COLO829 (cell line): ENCODE data around the gene PAQR9.
A peak's percentile ranks its signal among the peaks of the same experiment; 100 is the strongest.

ENCODE experiments used
- DNase-seq: peaks from one replicate; pipeline ENCODE4 v3.0.0; 2012; ENCODE audit warnings: low spot score

Gene PAQR9

GRCh38 chr3:142982038-142982773 is 18.7 kb upstream of the PAQR9 start:
- no peak for DNase-seq

- DNase-seq, result no peak
Observed at GRCh38 chr3:142981108-142981507, 17.6 kb upstream of the PAQR9 start.

DNA sequence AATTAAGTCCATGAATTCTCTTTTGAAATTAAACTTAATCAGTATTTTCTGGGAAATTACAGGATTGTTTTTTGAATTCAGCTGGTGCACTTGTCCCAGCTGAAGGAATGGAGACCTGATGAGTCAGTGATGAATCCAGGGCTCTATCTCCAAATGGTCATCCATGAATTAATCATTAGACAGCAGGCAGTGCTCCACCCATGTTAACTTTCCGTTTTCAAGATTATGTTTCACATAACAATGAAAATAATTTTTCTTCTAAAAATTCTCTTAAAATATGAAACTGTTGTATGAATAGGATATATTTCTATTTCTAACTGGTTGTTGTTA is 13.9 kb upstream of the PAQR9 start:
- no peak for DNase-seq

DNA sequence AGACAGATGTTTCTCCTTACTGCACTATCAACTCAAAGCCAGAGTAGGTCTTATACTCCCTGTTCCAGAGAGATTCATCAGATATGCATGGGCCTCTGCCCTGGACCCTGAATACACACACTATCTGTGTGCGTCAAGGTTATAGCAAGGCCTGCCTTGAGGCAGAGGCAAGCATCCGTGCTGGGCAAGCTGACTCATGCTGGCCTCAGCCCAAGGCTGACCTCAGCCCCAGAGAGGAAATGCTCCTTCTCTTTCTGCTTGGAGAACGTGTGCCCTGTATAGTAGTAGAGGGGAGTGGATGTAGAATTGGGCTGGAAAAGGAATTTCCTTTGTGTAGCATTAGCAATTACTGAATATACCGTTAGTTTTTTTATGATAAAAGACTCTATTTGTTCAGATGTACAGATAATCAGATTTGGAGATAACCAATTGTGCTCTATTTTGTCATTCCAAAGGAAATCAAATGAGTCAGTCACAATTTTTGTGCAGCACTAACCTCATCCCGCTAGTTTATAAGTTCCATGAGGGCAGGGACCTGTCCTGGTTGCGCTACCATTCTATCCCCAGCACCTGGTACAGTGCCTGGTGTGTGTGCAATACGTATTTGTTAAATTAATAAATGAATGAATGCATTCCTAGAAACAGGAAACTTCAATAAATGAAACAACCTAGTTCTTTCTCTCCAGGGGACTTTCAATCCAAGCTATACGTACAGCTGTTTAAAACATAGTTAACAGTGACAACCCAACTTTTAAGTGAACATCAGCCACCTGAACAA is 13.3 kb upstream of the PAQR9 start:
- peak; percentile 95 for DNase-seq

GRCh38 chr3:142975316-142975995 is 12.0 kb upstream of the PAQR9 start:
- DNase-seq, result no peak

DNA sequence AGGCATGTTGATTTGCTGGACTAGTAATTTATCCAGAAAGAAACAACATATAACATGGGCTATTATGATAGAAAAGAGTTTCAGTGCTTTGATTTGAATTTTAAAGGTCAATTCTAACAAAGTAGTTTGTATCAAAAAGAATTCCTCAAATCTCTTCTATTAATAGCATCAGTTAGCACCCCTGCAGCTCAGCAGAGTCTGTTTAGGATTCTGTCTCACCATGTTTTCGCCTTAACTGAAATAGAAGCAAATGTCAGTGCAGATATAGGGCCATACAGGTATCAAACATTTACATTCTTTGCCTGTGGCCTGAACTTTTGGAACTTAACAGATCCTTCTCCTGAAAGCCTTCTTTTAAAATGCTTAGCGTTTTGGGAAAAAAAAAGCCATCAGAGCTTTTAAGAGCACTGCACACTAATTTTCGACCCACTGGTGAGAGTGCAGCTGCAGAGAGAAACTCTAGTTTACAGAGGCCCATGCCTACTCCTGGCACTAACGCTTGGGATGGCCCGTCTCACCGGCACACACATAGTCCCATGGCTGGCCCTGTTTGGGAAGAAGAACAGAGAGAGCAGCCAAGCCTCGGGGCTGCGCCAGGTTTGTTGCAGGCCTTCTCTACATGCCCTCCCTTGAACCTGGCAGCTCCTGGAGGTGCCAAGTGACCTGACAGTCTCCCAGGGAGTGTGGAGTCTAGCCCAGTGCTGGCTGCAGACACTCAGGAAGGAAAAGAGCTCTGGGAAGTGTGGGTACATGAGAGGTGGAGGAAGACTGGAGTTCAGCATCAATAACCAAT is 9.9 kb upstream of the PAQR9 start:
- peak; percentile 18 for DNase-seq

GRCh38 chr3:142972092-142972753 is 8.7 kb upstream of the PAQR9 start:
- no peak for DNase-seq

DNA sequence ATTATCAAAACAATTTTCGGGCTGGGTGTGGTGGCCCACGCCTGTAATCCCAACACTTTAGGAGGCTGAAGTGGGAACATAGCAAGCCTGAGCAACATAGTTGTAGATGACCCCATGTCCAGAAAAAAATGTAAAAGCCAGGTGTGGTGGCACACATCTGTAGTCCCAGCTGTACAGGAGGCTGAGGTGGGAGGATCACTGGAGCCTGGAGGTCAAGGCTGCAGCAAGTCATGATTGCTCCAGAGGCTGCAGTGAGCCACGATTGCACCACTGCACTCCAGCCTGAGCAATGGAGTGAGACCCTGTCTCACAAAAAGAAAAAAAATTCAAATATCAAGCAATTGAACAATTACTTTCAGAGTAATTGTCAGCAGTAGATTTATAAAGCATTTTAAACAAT is 8.0 kb upstream of the PAQR9 start:
- no peak for DNase-seq

DNA sequence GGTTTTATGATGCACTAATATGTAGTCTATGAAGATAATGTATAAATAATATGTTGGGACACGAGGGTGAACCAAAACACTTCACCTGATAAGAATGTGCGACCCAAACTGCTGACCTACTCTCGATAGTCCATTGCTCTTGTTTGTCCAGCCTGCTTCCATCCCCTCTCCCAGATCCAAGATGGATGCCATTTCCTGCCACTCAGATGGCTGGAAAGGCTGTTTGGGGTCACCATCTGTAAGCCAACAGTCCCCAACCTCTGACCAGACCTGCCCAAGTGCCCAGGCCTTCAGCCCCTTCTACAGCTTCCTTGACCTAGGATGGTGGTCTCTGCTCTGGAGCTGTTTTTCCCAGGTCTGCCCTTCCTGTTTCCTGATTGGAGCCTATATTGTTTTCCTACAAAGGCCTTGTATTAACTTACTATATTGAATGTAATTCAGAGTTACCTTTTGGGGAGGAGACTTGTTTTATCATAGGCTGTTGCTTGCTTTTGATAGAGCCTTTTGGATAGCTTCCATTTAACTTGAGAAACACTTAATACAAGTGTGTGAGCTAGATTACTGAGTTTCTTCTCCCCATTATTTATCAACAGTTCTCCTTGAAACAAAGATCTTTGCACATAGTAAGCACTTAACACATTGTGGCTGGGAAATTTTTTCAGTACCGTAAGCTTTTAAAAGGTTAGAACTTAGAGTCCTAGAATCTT is 5.0 kb upstream of the PAQR9 start:
- no peak for DNase-seq

DNA sequence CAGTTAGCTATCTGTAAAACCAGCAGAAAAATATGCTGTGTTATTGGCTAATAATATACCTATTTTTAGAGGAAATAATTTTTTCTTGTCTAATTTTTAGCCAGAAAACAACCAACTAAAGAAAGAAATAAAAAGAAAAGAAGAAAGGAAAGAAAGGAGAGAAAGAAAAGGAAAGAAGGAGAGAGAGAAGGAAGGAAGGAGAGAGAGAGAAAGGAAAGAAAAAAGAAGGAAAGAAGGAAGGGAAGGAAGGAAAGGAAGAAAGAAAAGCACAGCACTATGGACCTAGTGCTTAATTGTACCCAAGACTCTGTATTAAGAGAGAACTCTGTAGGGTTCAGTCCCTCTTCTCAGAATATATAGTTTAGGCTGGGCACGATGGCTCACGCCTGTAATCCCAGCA is 3.3 kb upstream of the PAQR9 start:
- DNase-seq, result no peak

- no peak for DNase-seq
Observed at GRCh38 chr3:142965581-142965980, 2.1 kb upstream of the PAQR9 start.

DNA sequence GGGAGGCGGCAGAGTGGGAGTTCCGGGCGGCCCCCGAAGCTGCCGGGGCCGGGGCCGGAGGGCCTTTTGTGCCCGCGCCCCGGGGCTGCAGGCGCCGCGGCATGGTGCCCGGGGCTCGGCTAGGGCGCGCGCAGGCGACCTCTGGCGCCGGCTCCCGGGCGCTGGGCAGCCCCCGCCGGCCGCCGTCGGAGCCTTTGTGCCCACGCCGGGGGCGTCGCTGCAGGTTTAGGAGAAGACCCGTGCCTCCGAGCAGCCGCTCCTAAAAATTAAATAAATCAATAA is 299 bp downstream of the PAQR9 start:
- no peak for DNase-seq

DNA sequence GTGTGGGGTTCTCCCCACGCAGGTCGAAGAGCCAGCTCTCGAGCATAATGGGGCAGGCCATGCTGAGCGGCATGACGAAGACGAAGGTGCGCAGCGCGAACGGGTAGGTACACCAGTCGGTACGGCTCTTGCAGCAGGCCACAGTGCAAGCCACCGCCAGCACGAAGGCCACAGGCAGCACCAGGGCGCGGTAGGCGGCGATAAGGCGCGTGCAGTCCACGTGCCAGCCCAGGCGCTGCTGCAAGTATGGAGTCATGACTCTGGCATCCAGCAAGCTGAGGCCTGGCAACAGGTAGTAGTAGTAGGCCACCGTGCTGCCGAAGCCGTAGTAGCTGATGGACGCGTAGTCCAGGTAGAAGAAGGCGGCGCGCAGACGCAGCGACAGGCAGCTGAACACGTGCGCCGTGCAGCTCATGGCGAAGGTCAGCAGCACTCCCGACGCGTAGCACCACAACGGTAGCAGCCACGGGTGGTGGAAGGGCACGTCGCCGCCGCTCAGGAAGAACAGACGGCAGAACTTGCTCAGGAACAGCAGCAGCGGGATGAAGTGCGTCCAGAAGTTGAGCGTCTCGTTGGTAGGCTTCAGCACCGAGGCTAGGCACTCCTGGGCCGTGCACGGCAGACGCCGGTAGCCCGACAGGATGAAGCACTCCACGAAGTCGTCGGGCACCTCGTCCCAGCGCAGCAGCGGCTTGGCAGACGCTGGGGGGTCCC is 797 bp downstream of the PAQR9 start:
- no peak for DNase-seq

- DNase-seq, result no peak
Observed at GRCh38 chr3:142962175-142962519, 1.3 kb downstream of the PAQR9 start.

DNA sequence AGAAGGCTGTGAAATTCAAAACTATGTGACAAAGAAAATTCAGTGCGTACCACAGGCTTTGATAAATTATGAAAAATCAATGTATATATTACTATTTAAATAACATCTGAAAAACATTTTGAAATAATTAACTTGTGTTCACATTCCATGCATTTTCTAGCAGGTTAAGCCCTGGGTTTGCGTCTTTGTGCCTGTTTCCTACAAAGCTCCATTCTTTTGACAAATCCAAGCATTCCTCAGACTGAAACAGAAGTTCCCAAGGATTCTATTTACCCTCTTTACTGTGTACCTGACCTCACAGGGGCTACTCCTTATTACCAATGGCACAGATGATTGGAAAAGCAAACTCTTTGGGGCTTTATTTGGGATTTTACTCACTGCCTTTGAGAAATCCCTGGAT is 1.9 kb downstream of the PAQR9 start:
- no peak for DNase-seq

DNA sequence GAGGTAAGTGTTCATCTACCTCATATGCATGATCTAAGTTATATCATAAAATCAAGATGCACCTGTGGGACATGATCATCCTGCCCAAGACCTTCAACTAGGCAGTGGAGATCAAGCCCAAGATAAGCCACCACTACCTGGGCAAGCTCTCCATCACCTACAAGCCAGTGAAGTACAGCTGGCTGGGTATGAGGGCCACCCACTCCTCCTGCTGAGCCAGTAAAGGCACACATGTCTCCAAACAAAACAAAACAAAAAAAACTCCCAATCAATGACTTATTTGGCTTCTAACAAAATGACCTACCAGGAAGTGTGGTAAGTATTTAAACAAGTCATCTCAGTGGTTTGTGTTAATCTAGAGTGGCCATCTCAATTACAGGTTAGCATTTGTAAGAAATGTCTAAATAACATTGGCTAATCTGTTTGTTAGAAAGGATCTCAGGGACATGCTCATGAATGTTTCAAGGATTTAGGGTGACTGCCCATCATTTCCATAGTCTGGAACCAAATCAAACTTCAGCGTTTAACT is 3.1 kb downstream of the PAQR9 start:
- DNase-seq, result no peak

GRCh38 chr3:142958707-142959106 is 4.8 kb downstream of the PAQR9 start:
- no peak for DNase-seq

GRCh38 chr3:142953443-142953842 is 10.0 kb downstream of the PAQR9 start:
- DNase-seq, result no peak

- DNase-seq, result no peak
Observed at GRCh38 chr3:142952272-142953193, 10.9 kb downstream of the PAQR9 start.

DNA sequence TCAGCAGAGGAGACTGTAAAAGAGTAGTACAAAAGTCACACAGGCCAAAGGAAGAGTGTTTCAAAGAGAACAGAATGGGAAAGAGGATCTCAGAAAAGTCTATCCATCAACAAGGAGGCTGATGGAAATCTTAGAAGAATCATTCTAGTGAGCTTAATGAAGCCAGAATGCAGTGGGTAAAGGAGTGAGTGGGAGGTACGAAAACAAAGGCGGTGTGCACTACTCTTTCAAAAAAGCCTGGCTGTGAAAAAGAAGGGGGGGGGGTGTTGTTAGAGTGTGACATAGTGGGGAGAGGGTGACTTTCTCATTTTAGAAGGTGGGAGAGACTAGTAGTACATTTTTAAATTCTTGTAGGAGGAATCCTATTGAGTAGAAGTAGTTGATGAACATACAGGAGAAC is 11.7 kb downstream of the PAQR9 start:
- DNase-seq, result no peak
